K562 (cell line): Measurements from ENCODE around the gene NUFIP1. TPM values are rescaled to one million over a fixed set of nuclear protein-coding genes. Genes with fewer than 3 reads are reported as not detected.
A peak's percentile ranks its signal among the peaks of the same experiment; 100 is the strongest.

Experiments used
- ARID4B ChIP-seq: sonication (generic); formaldehyde crosslinking; IDR thresholded peaks from 2 replicates; pipeline ENCODE4 v1.8.0; 2022; ENCODE audit warnings: mild to moderate bottlenecking, missing genetic modification reagents
- ARNT ChIP-seq, 2 experiments: fragments of 450-650 bp; IDR thresholded peaks; 2 replicates each; pipeline ENCODE4 v1.6.1; 2016; ENCODE audit warnings: mild to moderate bottlenecking in 1 of 2
- CSDE1 ChIP-seq, 2 experiments: fragments of 450-650 bp; IDR thresholded peaks; 2 replicates each; pipeline ENCODE4 v1.6.1; 2016; ENCODE audit warnings: mild to moderate bottlenecking in 1 of 2
- HMGXB4 ChIP-seq: sonication (generic); formaldehyde crosslinking; IDR thresholded peaks from 2 replicates; pipeline ENCODE4 v1.8.1; 2023; ENCODE audit warnings: mild to moderate bottlenecking, missing genetic modification reagents
- HNRNPL ChIP-seq: fragments of 200-400 bp; formaldehyde crosslinking; IDR thresholded peaks from 2 replicates; pipeline ENCODE4 v1.6.1; 2017; ENCODE audit warnings: low read depth, mild to moderate bottlenecking, low read length
- JUN ChIP-seq, 2 experiments: sonication (generic) in 1 of 2; formaldehyde crosslinking in 1 of 2; IDR thresholded peaks; 2 replicates each; pipeline versions ENCODE4 v1.6.1 to v1.8.0; 2012 to 2022; ENCODE audit warnings: borderline replicate concordance in 2 of 2, mild to moderate bottlenecking in 2 of 2, improper control_type of control experiment in 1 of 2, low read depth in 1 of 2, low read length in 1 of 2, missing genetic modification reagents in 1 of 2
- MITF ChIP-seq: IDR thresholded peaks from 2 replicates; pipeline ENCODE4 v1.6.1; 2014; ENCODE audit warnings: antibody characterized with exemption
- MXI1 ChIP-seq: IDR thresholded peaks from 2 replicates; pipeline ENCODE4 v1.6.1; 2011; ENCODE audit warnings: low read depth, mild to moderate bottlenecking, improper control_type of control experiment, low read length
- PHF20 ChIP-seq: fragments of 450-650 bp; IDR thresholded peaks from 2 replicates; pipeline ENCODE4 v1.6.1; 2018; ENCODE audit not compliant: partially characterized antibody
- SNRNP70 ChIP-seq: fragments of 200-400 bp; formaldehyde crosslinking; optimal IDR thresholded peaks from 2 replicates; pipeline ENCODE3; 2017; ENCODE audit warnings: low read depth, low read length
- SP2 ChIP-seq: IDR thresholded peaks from 2 replicates; pipeline ENCODE4 v1.6.1; 2011; ENCODE audit warnings: mild to moderate bottlenecking, low read depth, low read length, moderate library complexity; ENCODE audit not compliant: poor library complexity, severe bottlenecking; ENCODE audit errors: extremely low read depth
- ZFP1 ChIP-seq: fragments of 450-650 bp; formaldehyde crosslinking; IDR thresholded peaks from 2 replicates; pipeline ENCODE4 v1.4.0; 2020; ENCODE audit warnings: mild to moderate bottlenecking, mixed read lengths
- ZNF133 ChIP-seq: fragments of 250-450 bp; sonication (Bioruptor Pico); IDR thresholded peaks from 2 replicates; pipeline ENCODE4 v1.4.0; 2020; ENCODE audit warnings: mild to moderate bottlenecking
- ZNF3 ChIP-seq: fragments of 250-450 bp; sonication (Bioruptor Pico); IDR thresholded peaks from 2 replicates; pipeline ENCODE4 v1.5.0; 2021; ENCODE audit warnings: mild to moderate bottlenecking, moderate library complexity
- ZNF592 ChIP-seq: fragments of 450-650 bp; IDR thresholded peaks from 2 replicates; pipeline ENCODE4 v1.6.1; 2017; ENCODE audit warnings: antibody characterized with exemption, mild to moderate bottlenecking
- polyA plus RNA-seq, 8 experiments: library from polyadenylated mRNA; depleted of rRNA in 4 of 8; stranded (reverse) in 5 of 8; unstranded in 3 of 8; fragments of >200 nt; fragmentation: Nextera tagmentation in 2 of 8; fragmentation: Illumina TruSeq in 1 of 8; extraction: Ambion mirVana in 2 of 8; extraction: Trizol in 1 of 8; gene quantifications; 2 replicates each; pipeline versions ENCODE4 v1.2.1 to v1.2.3, GENCODE V29; 2011 to 2014; ENCODE audit warnings: inconsistent platforms in 1 of 8, missing spikeins in 1 of 8
- total RNA-seq, 7 experiments: library from RNA; depleted of rRNA in 6 of 7; stranded (reverse); fragments of >200 nt in 6 of 7; fragmentation: Illumina TruSeq in 2 of 7; extraction: Trizol in 2 of 7; gene quantifications; 2 replicates each; pipeline versions ENCODE4 v1.2.1 to v1.2.3, GENCODE V29; 2011 to 2021; ENCODE audit warnings: low replicate concordance in 1 of 7

Gene NUFIP1
- total and polyA plus RNA-seq, 9 of the 15 experiments (the other 6 are each of a cell fraction or from before 2014, with no cell fraction given): 2.6 to 9.7 (median 4.1) TPM

GRCh38 chr13:44989071-44989889 is at the start of gene NUFIP1, which contains the start of gene GPALPP1 (continued):
- TF ChIP-seq ARID4B (peak; percentile 72; the same call in 1 of the 2 replicates), CSDE1 (IDR thresholded peaks at IDR 0.05) (no peak), ZNF133 (CRISPR knock-in tag) (no peak), ARNT (IDR thresholded peaks at IDR 0.05) (no peak), SNRNP70 (no peak), ZFP1 (CRISPR knock-in tag) (no peak), MITF (0 out of 2 replicates have a peak, but pooled peaks have one; percentile 23), ZNF3 (CRISPR knock-in tag) (no peak), HMGXB4 (CRISPR knock-in tag) (no peak), JUN (IDR thresholded peaks at IDR 0.05; ENCODE audit: borderline replicate concordance, low read depth, low read length) (peak; percentile 26; the same call in 1 of the 2 replicates), JUN (CRISPR knock-in tag; IDR thresholded peaks at IDR 0.05; ENCODE audit: borderline replicate concordance) (no peak), MXI1 (peak; percentile 71), PHF20 (peak; percentile 97), ZNF592 (no peak), SP2 (no peak), HNRNPL (no peak)
